Lower leg skin (tissue), 3 donors: ENCODE data around the gene YIPF2.

Experiments
- CTCF ChIP-seq, 3 donors: fragments of 450-650 bp; IDR thresholded peaks; one replicate each; pipeline ENCODE4 v1.5.1; 2016; ENCODE audit warnings: antibody characterized with exemption in 3 of 3, mild to moderate bottlenecking in 3 of 3, moderate library complexity in 2 of 3
- POLR2A ChIP-seq, 2 donors: fragments of 450-650 bp; IDR thresholded peaks; one replicate each; pipeline ENCODE4 v1.6.1; 2016 to 2017; ENCODE audit warnings: antibody characterized with exemption in 2 of 2, mild to moderate bottlenecking in 1 of 2, moderate library complexity in 1 of 2

- TF ChIP-seq CTCF (IDR thresholded peaks at IDR 0.05), result no peak
- no peak for TF ChIP-seq POLR2A (IDR thresholded peaks at IDR 0.05)
Measured at GRCh38 chr19:10963865-10964264, 35.4 kb upstream of the YIPF2 start.
